Measurements from ENCODE around the gene SPEN. TPM values are rescaled to one million over a fixed set of nuclear protein-coding genes. Genes with fewer than 3 reads are reported as not detected.

The SPEN gene
- polyA plus RNA-seq, 1 of the 3 experiments (the other 2 are of a cell fraction), result 6.1 TPM

GRCh38 chr1:15858069-15858670 lies 10.7 kb downstream of the SPEN start:
- no peak for DNase-seq
- H4K20me1 ChIP-seq (ENCODE audit: insufficient read depth), result peaks cover 68% of the 10 kb centered on the region
- POLR2A ChIA-PET, result no interaction called here
- H3K4me1 ChIP-seq (ENCODE audit: control insufficient read depth in 1 of 2, insufficient read depth in 2 of 2, low read depth in 1 of 2, low read length in 1 of 2), result no peaks in the 10 kb centered on the region; a peak in 1 of 4 replicates
- peaks cover 99% of the 10 kb centered on the region for H3K79me2 ChIP-seq (ENCODE audit: insufficient read depth)
- no peaks in the 10 kb centered on the region for H3K9me2 ChIP-seq
- H3K36me3 ChIP-seq (replicated peaks in 1 of 2; ENCODE audit: control insufficient read depth in 1 of 2, insufficient read depth in 2 of 2, low read length in 1 of 2), result no peaks in the 10 kb centered on the region
- H2AFZ ChIP-seq (ENCODE audit: low read depth), result no peak overlapping the region
- no peaks in the 10 kb centered on the region for H3K9me3 ChIP-seq
- H3K4me2 ChIP-seq, result no peak overlapping the region
- no peaks in the 10 kb centered on the region for H3K27me3 ChIP-seq (ENCODE audit: insufficient read depth)
- no peak overlapping the region for H3K4me3 ChIP-seq (ENCODE audit: low read depth in 2 of 2, low read length in 1 of 2)
- CTCF ChIA-PET, result interaction anchor here (1.3 kb wide), 1 partner anchor 15 kb away, joined by 3 read pairs; no protein-coding TSS in a partner anchor
- no peak overlapping the region for H3K9ac ChIP-seq
- H3F3A ChIP-seq (replicated peaks; ENCODE audit: insufficient read depth), result peaks cover 5% of the 10 kb centered on the region
- no peak overlapping the region for H3K27ac ChIP-seq (ENCODE audit: low read depth in 2 of 2, low read length in 1 of 2)
- TF ChIP-seq, protein P1, sequence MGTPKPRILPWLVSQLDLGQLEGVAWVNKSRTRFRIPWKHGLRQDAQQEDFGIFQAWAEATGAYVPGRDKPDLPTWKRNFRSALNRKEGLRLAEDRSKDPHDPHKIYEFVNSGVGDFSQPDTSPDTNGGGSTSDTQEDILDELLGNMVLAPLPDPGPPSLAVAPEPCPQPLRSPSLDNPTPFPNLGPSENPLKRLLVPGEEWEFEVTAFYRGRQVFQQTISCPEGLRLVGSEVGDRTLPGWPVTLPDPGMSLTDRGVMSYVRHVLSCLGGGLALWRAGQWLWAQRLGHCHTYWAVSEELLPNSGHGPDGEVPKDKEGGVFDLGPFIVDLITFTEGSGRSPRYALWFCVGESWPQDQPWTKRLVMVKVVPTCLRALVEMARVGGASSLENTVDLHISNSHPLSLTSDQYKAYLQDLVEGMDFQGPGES (IDR thresholded peaks at IDR 0.05; ENCODE audit: low read depth, low read length), result no peak
- TF ChIP-seq NRF1 (IDR thresholded peaks at IDR 0.05; ENCODE audit: low read depth, low read length) (no peak), EP300 (IDR thresholded peaks at IDR 0.05; ENCODE audit: borderline replicate concordance in 1 of 2, low read depth in 1 of 2, low read length in 1 of 2) (no peak), SIN3A (IDR thresholded peaks at IDR 0.05; ENCODE audit: borderline replicate concordance, low read depth, low read length) (no peak)
- TF ChIP-seq, protein P2, sequence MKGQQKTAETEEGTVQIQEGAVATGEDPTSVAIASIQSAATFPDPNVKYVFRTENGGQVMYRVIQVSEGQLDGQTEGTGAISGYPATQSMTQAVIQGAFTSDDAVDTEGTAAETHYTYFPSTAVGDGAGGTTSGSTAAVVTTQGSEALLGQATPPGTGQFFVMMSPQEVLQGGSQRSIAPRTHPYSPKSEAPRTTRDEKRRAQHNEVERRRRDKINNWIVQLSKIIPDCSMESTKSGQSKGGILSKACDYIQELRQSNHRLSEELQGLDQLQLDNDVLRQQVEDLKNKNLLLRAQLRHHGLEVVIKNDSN (IDR thresholded peaks at IDR 0.05; ENCODE audit: borderline replicate concordance, low read depth), result no peak
- TF ChIP-seq, protein P3, sequence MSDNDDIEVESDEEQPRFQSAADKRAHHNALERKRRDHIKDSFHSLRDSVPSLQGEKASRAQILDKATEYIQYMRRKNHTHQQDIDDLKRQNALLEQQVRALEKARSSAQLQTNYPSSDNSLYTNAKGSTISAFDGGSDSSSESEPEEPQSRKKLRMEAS (IDR thresholded peaks at IDR 0.05; ENCODE audit: low read depth), result no peak
- WGBS (ENCODE audit: low lambda C conversion rate), result 94% methylated on average over 5 of the region's 6 CpGs

GRCh38 chr1:15858672-15859372 lies 11.3 kb downstream of the SPEN start:
- peaks cover 99% of the 10 kb centered on the region for H3K79me2 ChIP-seq (ENCODE audit: insufficient read depth)
- H3K27me3 ChIP-seq (ENCODE audit: insufficient read depth), result no peaks in the 10 kb centered on the region
- H3K27ac ChIP-seq (ENCODE audit: low read depth in 2 of 2, low read length in 1 of 2), result no peak overlapping the region
- 95% methylated on average over 8 of the region's 8 CpGs for WGBS (ENCODE audit: low lambda C conversion rate)
- H2AFZ ChIP-seq (ENCODE audit: low read depth), result no peak overlapping the region
- DNase-seq, result no peak
- ChIA-PET POLR2A (no interaction called here), CTCF (interaction anchor here (1.3 kb wide), 1 partner anchor 14 kb away, joined by 3 read pairs; no protein-coding TSS in a partner anchor)
- H4K20me1 ChIP-seq (ENCODE audit: insufficient read depth), result peaks cover 72% of the 10 kb centered on the region
- no peaks in the 10 kb centered on the region for H3K36me3 ChIP-seq (replicated peaks in 1 of 2; ENCODE audit: control insufficient read depth in 1 of 2, insufficient read depth in 2 of 2, low read length in 1 of 2)
- no peaks in the 10 kb centered on the region; a peak in 1 of 4 replicates for H3K4me1 ChIP-seq (ENCODE audit: control insufficient read depth in 1 of 2, insufficient read depth in 2 of 2, low read depth in 1 of 2, low read length in 1 of 2)
- peaks cover 5% of the 10 kb centered on the region for H3F3A ChIP-seq (replicated peaks; ENCODE audit: insufficient read depth)
- no peak overlapping the region for H3K4me3 ChIP-seq (ENCODE audit: low read depth in 2 of 2, low read length in 1 of 2)
- no peaks in the 10 kb centered on the region for H3K9me2 ChIP-seq
- TF ChIP-seq MEF2A (IDR thresholded peaks at IDR 0.05; ENCODE audit: borderline replicate concordance, low read depth), result no peak
- TF ChIP-seq TCF12 (IDR thresholded peaks at IDR 0.05), result no peak
- TF ChIP-seq REST (IDR thresholded peaks at IDR 0.05; ENCODE audit: low read depth, low read length), result no peak
- no peak for TF ChIP-seq POLR2AphosphoS5 (IDR thresholded peaks at IDR 0.05; ENCODE audit: low read depth, low read length)
- no peak for TF ChIP-seq JUND (IDR thresholded peaks at IDR 0.05)
- TF ChIP-seq RAD21 (IDR thresholded peaks at IDR 0.05; ENCODE audit: low read length), result no peak
- TF ChIP-seq RXRA (IDR thresholded peaks at IDR 0.05; ENCODE audit: borderline replicate concordance, low read depth), result no peak
- no peak for TF ChIP-seq EZH2phosphoT487 (IDR thresholded peaks at IDR 0.05; ENCODE audit: borderline replicate concordance, low read depth)
- TF ChIP-seq SIN3A (IDR thresholded peaks at IDR 0.05; ENCODE audit: borderline replicate concordance, low read depth, low read length), result no peak
- TF ChIP-seq EP300 (IDR thresholded peaks at IDR 0.05; ENCODE audit: borderline replicate concordance in 1 of 2, low read depth in 1 of 2, low read length in 1 of 2), result no peak
- no peak for TF ChIP-seq FOXM1 (IDR thresholded peaks at IDR 0.05; ENCODE audit: low read depth)
- TF ChIP-seq USF2 (IDR thresholded peaks at IDR 0.05; ENCODE audit: borderline replicate concordance, low read depth, low read length), result no peak
- no peak for TF ChIP-seq TEAD4 (IDR thresholded peaks at IDR 0.05; ENCODE audit: borderline replicate concordance, insufficient read depth)
- no peak overlapping the region for H3K9ac ChIP-seq
- no peaks in the 10 kb centered on the region for H3K9me3 ChIP-seq
- H3K4me2 ChIP-seq, result no peak overlapping the region
